ENCODE measurements around the gene HMCN2. TPM values are rescaled to one million over a fixed set of nuclear protein-coding genes. Genes with fewer than 3 reads are reported as not detected.

The HMCN2 gene
- total and polyA plus RNA-seq, 2 of the 4 experiments (the other 2 are of a cell fraction), result 0.02 TPM; not detected in 1

GRCh38 chr9:130239363-130239695, 26.2 kb upstream of the HMCN2 start:
- Histone ChIP-seq H3K18ac (ENCODE audit: low read depth, low read length) (no peak overlapping the region), H4K8ac (ENCODE audit: low read depth in 2 of 2, low read length in 2 of 2) (no peak overlapping the region), H4K91ac (ENCODE audit: insufficient read depth, low read depth, low read length) (no peak overlapping the region), H3K4me1 (ENCODE audit: control insufficient read depth, insufficient read depth, low read length) (peaks cover 6% of the 10 kb centered on the region), H3K9me1 (ENCODE audit: insufficient read depth, low read length) (peaks cover 18% of the 10 kb centered on the region), H2BK120ac (ENCODE audit: low read depth, low read length) (no peak overlapping the region), H3K27ac (ENCODE audit: insufficient read depth, low read length) (no peak overlapping the region), H3K4me2 (ENCODE audit: low read depth, low read length) (no peak overlapping the region), H4K20me1 (ENCODE audit: insufficient read depth, low read length) (peaks cover 13% of the 10 kb centered on the region; the same call in 1 of the 2 replicates), H2BK15ac (ENCODE audit: low read depth, low read length) (no peak overlapping the region), H3K4ac (ENCODE audit: low read depth, low read length) (no peak overlapping the region), H3K27me3 (ENCODE audit: control insufficient read depth, insufficient read depth, low read length) (no peaks in the 10 kb centered on the region), H2AFZ (replicated peaks; ENCODE audit: low read length, poor library complexity) (no peak overlapping the region), H2BK20ac (ENCODE audit: low read depth, low read length) (no peak overlapping the region), H3K9me3 (ENCODE audit: control insufficient read depth, insufficient read depth, low read length) (no peaks in the 10 kb centered on the region), H2AK9ac (replicated peaks; ENCODE audit: low read depth, low read length, poor library complexity) (no peak overlapping the region), H3K9ac (ENCODE audit: low read depth, low read length) (no peak overlapping the region), H4K5ac (ENCODE audit: low read depth, low read length) (no peak overlapping the region), H3K56ac (ENCODE audit: extremely low read depth, insufficient read depth, low read length) (no peak overlapping the region), H2BK5ac (ENCODE audit: low read depth, low read length, poor library complexity, severe bottlenecking) (no peak overlapping the region), H2AK5ac (ENCODE audit: low read depth, low read length) (no peak overlapping the region), H3K79me1 (ENCODE audit: low read depth in 1 of 2, low read length in 2 of 2) (peaks cover 0 to 16% of the 10 kb centered on the region in 2 experiments; a peak in 2 of 4 replicates), H3K36me3 (ENCODE audit: control insufficient read depth, insufficient read depth, low read length) (peaks cover 6% of the 10 kb centered on the region; the same call in 1 of the 2 replicates), H3K14ac (replicated peaks; ENCODE audit: low read depth, low read length) (no peak overlapping the region), H3K23ac (ENCODE audit: low read depth, low read length) (no peak overlapping the region), H3K4me3 (ENCODE audit: insufficient read depth, low read depth, low read length) (no peak overlapping the region)
- intact Hi-C loops (cut with micrococcal nuclease) (loop anchor here (10.0 kb wide), 1 partner anchor 355 kb away; no protein-coding TSS in a partner anchor), in situ Hi-C loops (cut with MboI; ENCODE audit: low sequenced_read_pairs) (loop anchor here (25.0 kb wide), 1 partner anchor 127 kb away; no protein-coding TSS in a partner anchor), dilution Hi-C loops (cut with HindIII; ENCODE audit: low sequenced_read_pairs, unreplicated experiment) (loop anchor here (25.0 kb wide), 1 partner anchor 127 kb away; no protein-coding TSS in a partner anchor)
- DNase-seq, result no peak
- TF ChIP-seq CEBPB (IDR thresholded peaks at IDR 0.05; ENCODE audit: low read depth, low read length) (no peak), BHLHE40 (IDR thresholded peaks at IDR 0.05; ENCODE audit: low read depth, low read length) (no peak), NFE2L2 (IDR thresholded peaks at IDR 0.05; ENCODE audit: low read depth, low read length) (no peak), RFX5 (IDR thresholded peaks at IDR 0.05; ENCODE audit: low read depth, low read length) (no peak), CHD1 (IDR thresholded peaks at IDR 0.05; ENCODE audit: low read depth, low read length) (no peak), USF2 (IDR thresholded peaks at IDR 0.05; ENCODE audit: low read depth, low read length) (no peak)
- no TSS peak for BruUV-seq (replicated peaks)
- ChIA-PET CTCF (no interaction called here), POLR2A (ENCODE audit: unreplicated experiment) (no interaction called here)
- WGBS, 2 experiments (ENCODE audit: extremely low coverage in 2 of 2, insufficient read length in 1 of 2), result no CpG with 5 or more reads among the region's 3 CpGs
- ATAC-seq (ENCODE audit: low read depth), result no peak
